Cardiac fibroblast (primary cell): Measurements from ENCODE around the gene HMGN1.
"Not testable (repeated sequence)": the region's sequence is repeated elsewhere in the genome, so short reads cannot be mapped to it uniquely, and the experiment has no call there.

Experiments
- DNase-seq, 2 donors: peaks; one replicate each; pipeline versions ENCODE4 v3.0.0 to v3.0.0-alpha.2; 2010; ENCODE audit warnings: low read depth in 2 of 2
- H3K4me3 ChIP-seq, 2 donors: replicated peaks in 1 of 2; 1 replicate in 1 of 2; 2 replicates in 1 of 2; pipeline ENCODE4 v1.5.1; 2011; ENCODE audit warnings: low read depth in 2 of 2, low read length in 2 of 2, mild to moderate bottlenecking in 2 of 2, moderate library complexity in 1 of 2
- TF ChIP-seq, protein P1 (sequence below): IDR thresholded peaks from one replicate; pipeline ENCODE4 v1.5.1; 2011; ENCODE audit warnings: low read depth, mild to moderate bottlenecking, low read length, inconsistent platforms

The HMGN1 gene

GRCh38 chr21:39379986-39380891 is 31.4 kb upstream of the HMGN1 start:
- peak; percentile 97 for DNase-seq
- H3K4me3 ChIP-seq, result peak overlapping the region; percentile 72 to 84
- TF ChIP-seq, protein P1, sequence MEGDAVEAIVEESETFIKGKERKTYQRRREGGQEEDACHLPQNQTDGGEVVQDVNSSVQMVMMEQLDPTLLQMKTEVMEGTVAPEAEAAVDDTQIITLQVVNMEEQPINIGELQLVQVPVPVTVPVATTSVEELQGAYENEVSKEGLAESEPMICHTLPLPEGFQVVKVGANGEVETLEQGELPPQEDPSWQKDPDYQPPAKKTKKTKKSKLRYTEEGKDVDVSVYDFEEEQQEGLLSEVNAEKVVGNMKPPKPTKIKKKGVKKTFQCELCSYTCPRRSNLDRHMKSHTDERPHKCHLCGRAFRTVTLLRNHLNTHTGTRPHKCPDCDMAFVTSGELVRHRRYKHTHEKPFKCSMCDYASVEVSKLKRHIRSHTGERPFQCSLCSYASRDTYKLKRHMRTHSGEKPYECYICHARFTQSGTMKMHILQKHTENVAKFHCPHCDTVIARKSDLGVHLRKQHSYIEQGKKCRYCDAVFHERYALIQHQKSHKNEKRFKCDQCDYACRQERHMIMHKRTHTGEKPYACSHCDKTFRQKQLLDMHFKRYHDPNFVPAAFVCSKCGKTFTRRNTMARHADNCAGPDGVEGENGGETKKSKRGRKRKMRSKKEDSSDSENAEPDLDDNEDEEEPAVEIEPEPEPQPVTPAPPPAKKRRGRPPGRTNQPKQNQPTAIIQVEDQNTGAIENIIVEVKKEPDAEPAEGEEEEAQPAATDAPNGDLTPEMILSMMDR, result no peak

DNA sequence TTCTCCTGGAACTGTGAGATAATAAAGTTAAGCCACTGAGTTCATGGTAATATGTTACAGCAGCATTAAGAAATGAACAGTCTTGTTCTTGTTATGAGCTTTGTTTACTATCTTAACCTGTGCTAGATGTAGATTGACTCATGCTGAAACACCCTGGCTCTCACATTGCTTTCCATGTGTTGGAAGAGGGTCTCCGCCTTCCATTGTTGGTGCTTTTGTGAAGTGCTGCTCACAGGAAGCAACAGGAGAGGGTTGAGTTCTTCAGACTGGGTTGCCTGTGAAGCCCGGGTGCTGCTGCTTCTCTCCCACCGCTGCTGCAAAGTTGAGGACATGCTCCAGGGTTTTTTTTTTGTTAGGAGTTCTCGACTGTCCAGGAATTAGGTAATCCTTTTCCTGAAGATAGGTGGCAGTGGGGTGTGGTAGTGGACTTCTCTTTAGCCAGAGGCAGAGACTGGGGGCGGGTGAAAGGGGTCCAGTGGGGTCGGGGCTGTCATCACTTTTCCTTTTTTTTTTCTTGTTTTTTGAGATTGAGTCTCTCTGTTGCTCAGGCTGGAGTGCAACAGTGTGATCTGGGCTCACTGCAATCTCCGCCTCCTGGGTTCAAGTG is 28.7 kb upstream of the HMGN1 start:
- DNase-seq, result peak; percentile 36 to 70
- H3K4me3 ChIP-seq, result no peak overlapping the region
- TF ChIP-seq, protein P1, result peak; percentile 20

- no peak for DNase-seq
- TF ChIP-seq, protein P1, result no peak
- no peak overlapping the region for H3K4me3 ChIP-seq
Measured at GRCh38 chr21:39375446-39375845, 26.6 kb upstream of the HMGN1 start.

- H3K4me3 ChIP-seq, result no peak overlapping the region
- TF ChIP-seq, protein P1, result no peak
- no peak for DNase-seq
Measured at GRCh38 chr21:39374046-39374445, 25.2 kb upstream of the HMGN1 start.

- peak; percentile 53 to 56 for DNase-seq
- TF ChIP-seq, protein P1, result peak; percentile 37
- H3K4me3 ChIP-seq, result no peak overlapping the region
Measured at GRCh38 chr21:39373634-39374033, 24.7 kb upstream of the HMGN1 start.

GRCh38 chr21:39369896-39370288 is 21.0 kb upstream of the HMGN1 start:
- H3K4me3 ChIP-seq, DNase-seq: not testable (repeated sequence)

DNA sequence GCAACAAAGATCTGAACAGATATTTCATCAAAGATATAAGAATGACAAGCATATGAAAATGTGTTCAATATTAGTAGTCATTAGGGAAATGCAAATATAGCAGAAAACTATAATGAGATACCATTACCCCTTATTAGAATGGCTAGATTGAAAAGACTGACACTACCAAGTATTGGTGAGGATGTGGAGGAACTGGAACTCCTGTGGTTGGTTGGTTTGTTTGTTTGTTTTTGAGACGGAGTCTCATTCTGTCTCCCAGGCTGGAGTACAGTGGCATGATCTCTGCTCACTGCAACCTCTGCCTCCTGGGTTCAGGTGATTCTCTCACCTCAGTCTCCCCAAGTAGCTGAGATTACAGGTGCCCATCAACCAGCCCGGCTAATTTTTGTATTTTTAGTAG is 18.9 kb upstream of the HMGN1 start:
- DNase-seq, result no peak
- TF ChIP-seq, protein P1, result no peak
- H3K4me3 ChIP-seq, result no peak overlapping the region
